Left ventricle myocardium inferior (tissue), 1 donor: Measurements from ENCODE around the gene B3GLCT. TPM values are rescaled to one million over a fixed set of nuclear protein-coding genes. Genes with fewer than 3 reads are reported as not detected.

ENCODE experiments used
- DNase-seq: peaks from one replicate; pipeline ENCODE4 v3.0.0-alpha.2; 2020
- H3K27ac ChIP-seq: fragments of 200-600 bp; replicated peaks from 2 replicates; pipeline ENCODE4 v1.8.0; 2021
- H3K27me3 ChIP-seq: fragments of 200-600 bp; 2 replicates; pipeline ENCODE4 v1.8.0; 2021; ENCODE audit warnings: low read depth
- H3K36me3 ChIP-seq: fragments of 200-600 bp; 2 replicates; pipeline ENCODE4 v1.8.0; 2021
- H3K4me1 ChIP-seq: fragments of 200-600 bp; 2 replicates; pipeline ENCODE4 v1.8.0; 2021
- H3K4me3 ChIP-seq: fragments of 200-600 bp; 2 replicates; pipeline ENCODE4 v1.8.0; 2021; ENCODE audit warnings: mild to moderate bottlenecking, moderate library complexity
- H3K9me3 ChIP-seq: fragments of 200-600 bp; replicated peaks from 2 replicates; pipeline ENCODE4 v1.8.0; 2021
- intact Hi-C: fragments of 100-400 bp; cut with micrococcal nuclease; formaldehyde crosslinking; loops from one replicate; pipeline ENCODE4 v1.11.0; 2022
- total RNA-seq: library from RNA; stranded (reverse); fragmentation: NEBNext Ultra II Directional; extraction: Animal tissue kit (Norgen Biotek cat#: 25700); gene quantifications from one replicate; pipeline ENCODE4 v1.2.1, GENCODE V29; 2021
- TF ChIP-seq, protein P1 (sequence below): fragments of 200-600 bp; IDR thresholded peaks from 2 replicates; pipeline ENCODE4 v1.8.0; 2021; ENCODE audit warnings: antibody characterized with exemption, mild to moderate bottlenecking, borderline replicate concordance
- donor health status: DM: no; HTN: yes; CAD: no; lungs with severe emphysema.

The B3GLCT gene
- total RNA-seq, 1 donor from 2014 or later, result 19.5 TPM

- H3K9me3 ChIP-seq, result peaks cover 13% of the 10 kb centered on the region
- H3K27me3 ChIP-seq, result no peaks in the 10 kb centered on the region
- H3K4me1 ChIP-seq, result peaks cover 16% of the 10 kb centered on the region
- H3K27ac ChIP-seq, result no peak overlapping the region
- TF ChIP-seq, protein P1, sequence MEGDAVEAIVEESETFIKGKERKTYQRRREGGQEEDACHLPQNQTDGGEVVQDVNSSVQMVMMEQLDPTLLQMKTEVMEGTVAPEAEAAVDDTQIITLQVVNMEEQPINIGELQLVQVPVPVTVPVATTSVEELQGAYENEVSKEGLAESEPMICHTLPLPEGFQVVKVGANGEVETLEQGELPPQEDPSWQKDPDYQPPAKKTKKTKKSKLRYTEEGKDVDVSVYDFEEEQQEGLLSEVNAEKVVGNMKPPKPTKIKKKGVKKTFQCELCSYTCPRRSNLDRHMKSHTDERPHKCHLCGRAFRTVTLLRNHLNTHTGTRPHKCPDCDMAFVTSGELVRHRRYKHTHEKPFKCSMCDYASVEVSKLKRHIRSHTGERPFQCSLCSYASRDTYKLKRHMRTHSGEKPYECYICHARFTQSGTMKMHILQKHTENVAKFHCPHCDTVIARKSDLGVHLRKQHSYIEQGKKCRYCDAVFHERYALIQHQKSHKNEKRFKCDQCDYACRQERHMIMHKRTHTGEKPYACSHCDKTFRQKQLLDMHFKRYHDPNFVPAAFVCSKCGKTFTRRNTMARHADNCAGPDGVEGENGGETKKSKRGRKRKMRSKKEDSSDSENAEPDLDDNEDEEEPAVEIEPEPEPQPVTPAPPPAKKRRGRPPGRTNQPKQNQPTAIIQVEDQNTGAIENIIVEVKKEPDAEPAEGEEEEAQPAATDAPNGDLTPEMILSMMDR, result no peak
- no peak for DNase-seq
- peaks cover 30% of the 10 kb centered on the region for H3K36me3 ChIP-seq
- intact Hi-C loops, result no loop called here
- H3K4me3 ChIP-seq, result no peak overlapping the region
Observed at GRCh38 chr13:31276421-31276820, 76.6 kb downstream of the B3GLCT start.

- Histone ChIP-seq H3K4me3 (no peak overlapping the region), H3K9me3 (peaks cover 10% of the 10 kb centered on the region), H3K36me3 (peaks cover 28% of the 10 kb centered on the region), H3K27ac (peak overlapping the region; percentile 41), H3K4me1 (peaks cover 13% of the 10 kb centered on the region), H3K27me3 (no peaks in the 10 kb centered on the region)
- intact Hi-C loops, result no loop called here
- TF ChIP-seq, protein P1, result no peak
- DNase-seq, result no peak
Observed at GRCh38 chr13:31278869-31279268, 79.1 kb downstream of the B3GLCT start.

DNA sequence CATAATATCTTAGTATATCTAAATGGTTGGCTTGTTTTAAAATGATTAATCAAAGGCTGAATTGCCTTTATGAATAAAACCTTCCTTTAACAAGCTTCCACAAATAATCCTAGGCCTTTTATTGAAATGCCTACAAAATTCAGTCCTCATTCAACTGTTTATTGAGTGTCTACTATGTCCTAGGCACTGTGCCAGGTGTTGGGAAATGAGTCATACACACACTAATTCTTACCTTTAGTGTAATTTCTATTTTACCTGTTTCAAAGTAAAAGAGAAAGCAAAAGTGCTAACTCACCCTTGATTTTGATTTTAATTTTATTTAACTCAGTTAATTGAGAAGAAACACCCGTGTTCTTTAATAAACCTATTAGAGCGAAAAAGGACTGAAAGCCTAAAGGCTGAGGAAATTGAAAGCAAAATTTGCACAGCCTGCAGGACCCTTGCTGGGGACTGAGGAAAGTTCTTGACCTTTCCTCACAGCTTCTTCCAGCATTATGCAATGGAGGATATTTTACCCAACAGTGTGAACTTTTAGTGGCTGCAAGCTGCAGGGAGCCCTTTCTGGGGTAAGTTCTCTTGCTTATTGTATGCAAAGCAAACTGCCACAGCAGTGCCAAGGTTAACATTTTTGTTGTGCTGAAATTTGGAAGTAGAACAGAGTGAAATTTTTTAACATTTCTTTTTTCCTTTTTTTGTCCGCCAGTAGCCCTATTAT, 83.1 kb downstream of the B3GLCT start:
- H3K4me3 ChIP-seq, result no peak overlapping the region
- H3K4me1 ChIP-seq, result peaks cover 6% of the 10 kb centered on the region
- TF ChIP-seq, protein P1, result no peak
- DNase-seq, result no peak
- no peak overlapping the region for H3K27ac ChIP-seq
- peaks cover 10% of the 10 kb centered on the region for H3K9me3 ChIP-seq
- intact Hi-C loops, result no loop called here
- peaks cover 18% of the 10 kb centered on the region for H3K36me3 ChIP-seq
- no peaks in the 10 kb centered on the region for H3K27me3 ChIP-seq

- intact Hi-C loops, result no loop called here
- H3K36me3 ChIP-seq, result peaks cover 49% of the 10 kb centered on the region
- H3K9me3 ChIP-seq, result peaks cover 37% of the 10 kb centered on the region
- H3K27ac ChIP-seq, result no peak overlapping the region
- TF ChIP-seq, protein P1, result no peak
- H3K4me3 ChIP-seq, result no peak overlapping the region
- no peaks in the 10 kb centered on the region for H3K4me1 ChIP-seq
- H3K27me3 ChIP-seq, result no peaks in the 10 kb centered on the region
- DNase-seq, result no peak
Observed at GRCh38 chr13:31286930-31287329, 87.2 kb downstream of the B3GLCT start.

GRCh38 chr13:31301119-31301518, 101.3 kb downstream of the B3GLCT start:
- no peaks in the 10 kb centered on the region for H3K27me3 ChIP-seq
- no peak overlapping the region for H3K27ac ChIP-seq
- no peaks in the 10 kb centered on the region for H3K4me1 ChIP-seq
- TF ChIP-seq, protein P1, result no peak
- intact Hi-C loops, result no loop called here
- no peak for DNase-seq
- H3K9me3 ChIP-seq, result no peaks in the 10 kb centered on the region
- peaks cover 46% of the 10 kb centered on the region for H3K36me3 ChIP-seq
- no peak overlapping the region for H3K4me3 ChIP-seq
